CD4-positive, alpha-beta T cell treated with Interleukin-1 beta for 1 hour (primary cell): ENCODE measurements around the gene CBARP.

ENCODE experiments used
- DNase-seq, 2 donors: peaks; one replicate each; pipeline ENCODE4 v3.0.0-alpha.2; 2020 to 2022

Gene CBARP

GRCh38 chr19:1262623-1263123 is 24.9 kb upstream of the CBARP start:
- no peak for DNase-seq

DNA sequence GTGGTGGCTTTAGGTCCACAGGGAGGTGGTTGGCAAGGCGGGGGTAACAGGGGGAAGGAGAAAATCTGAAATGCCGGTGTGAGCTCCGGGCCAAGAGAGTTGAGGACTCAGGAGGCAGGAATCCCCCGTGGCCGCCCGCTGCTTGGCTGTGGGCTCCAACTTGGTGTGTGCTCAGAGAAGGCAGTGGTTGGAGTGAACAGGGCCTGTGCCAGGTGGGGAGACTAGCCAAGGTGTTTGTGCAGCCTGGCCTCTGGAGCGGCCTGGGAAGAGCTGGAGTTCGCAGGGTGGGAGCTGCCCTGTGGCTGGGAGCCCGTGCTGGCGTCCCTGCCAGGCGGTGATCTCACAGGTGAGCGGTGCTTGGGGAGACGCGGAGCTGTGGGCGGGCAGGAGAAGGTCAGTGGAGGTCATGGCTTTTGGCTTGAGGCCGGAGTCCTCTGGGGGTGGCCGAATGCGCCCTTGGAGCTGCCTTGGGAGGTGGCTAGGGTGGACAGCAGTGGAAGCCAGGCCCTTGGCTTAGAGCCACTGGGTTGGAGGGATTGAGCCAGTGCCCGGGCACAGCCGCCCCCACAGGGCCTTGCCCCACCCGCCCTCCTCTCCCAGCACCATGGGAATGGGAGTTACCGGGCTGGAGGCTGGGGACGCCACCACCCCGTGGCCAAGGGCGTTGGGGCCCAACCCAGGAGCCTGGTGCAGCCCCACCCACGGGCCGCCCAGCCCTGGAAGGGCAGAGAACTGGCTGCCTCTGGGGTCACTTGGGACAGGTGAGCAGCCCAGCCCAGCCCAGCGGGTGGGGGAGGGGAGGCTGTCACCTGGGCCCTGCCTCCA is 24.2 kb upstream of the CBARP start:
- peak in 1 of 2 donors; percentile 64 for DNase-seq

GRCh38 chr19:1261538-1261797 is 23.7 kb upstream of the CBARP start:
- DNase-seq = peak; percentile 56 to 62

DNA sequence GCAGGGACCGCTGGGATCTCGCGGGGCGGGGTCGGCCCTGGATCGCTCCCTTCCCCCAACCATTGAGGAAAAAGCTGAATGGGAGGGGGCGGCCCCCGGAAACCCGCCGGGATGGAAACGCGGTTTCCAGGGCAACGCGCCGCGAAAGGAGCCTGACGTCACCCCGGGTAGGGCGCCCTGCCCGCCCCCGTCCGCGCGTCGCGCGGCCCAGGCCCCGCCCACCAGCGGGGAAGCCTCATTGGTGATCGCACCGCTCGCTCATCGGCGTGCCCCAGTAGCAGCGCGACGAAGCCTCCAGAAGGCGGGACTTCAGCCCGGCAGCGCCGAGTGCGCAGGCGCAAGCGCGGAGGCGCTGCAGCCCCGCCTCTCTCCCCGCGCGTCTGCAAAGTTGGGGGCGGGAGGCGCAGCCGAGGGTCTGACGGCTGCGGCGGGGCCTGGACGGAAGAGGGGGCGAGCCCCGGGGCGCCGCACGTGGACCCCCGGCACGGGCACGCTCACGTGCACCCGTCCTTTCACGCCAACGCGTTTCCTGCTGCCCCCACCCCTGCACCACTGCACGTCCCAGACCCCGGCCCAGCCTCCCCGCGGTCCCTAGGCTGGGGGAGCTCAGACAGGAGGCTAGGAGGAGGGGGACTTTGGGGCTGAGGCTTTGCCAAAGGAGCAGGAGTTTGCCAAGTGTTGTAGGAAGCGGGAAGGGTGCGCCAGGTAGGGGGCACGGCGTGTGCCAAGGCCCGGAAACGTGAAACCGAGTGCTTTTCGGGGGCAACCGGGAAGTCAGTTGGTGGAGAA is 23.1 kb upstream of the CBARP start:
- DNase-seq = peak; percentile 98 to 99

DNA sequence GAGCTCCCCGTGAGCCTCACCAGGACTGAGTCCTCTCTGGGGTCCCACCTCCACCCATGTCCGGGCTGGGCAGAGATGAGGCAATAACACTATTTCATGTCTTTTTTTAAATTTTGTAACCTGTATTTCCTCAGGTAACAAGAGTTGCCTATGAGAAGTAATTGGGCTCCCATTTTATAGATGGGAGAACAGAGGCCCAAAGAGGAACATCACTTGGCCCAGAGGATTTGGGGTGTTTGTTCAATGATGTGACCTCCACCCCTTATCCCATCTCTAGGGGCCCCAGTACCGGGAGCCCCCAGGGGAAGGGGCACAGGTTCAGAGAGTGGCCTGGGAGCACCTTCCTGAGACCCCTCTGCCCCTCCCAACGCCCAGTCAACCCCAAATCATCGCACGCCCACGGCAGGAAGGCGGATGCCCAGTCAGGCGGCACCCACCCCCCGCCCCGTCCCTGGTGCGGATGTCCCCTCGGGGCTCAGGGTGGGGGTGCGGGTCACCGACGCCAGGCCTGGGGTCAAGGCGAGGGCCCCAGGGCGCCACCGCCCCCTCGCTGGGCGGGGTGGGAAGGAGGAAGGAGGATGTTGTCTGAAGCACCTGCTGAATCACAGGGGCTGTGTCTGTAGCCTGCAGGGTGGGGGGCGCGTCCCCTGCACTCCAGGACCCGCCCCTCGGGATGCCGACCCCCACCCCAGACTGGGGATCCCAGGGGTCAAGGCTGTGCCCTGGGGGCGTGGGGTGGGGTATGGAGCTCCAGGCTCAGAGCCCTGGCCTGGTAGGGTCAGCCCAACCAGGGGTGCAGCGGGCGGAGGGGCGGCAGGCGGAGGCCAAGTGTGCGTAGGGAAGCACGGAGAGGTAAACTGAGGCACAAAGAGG is 22.3 kb upstream of the CBARP start:
- peak; percentile 74 to 81 for DNase-seq

DNA sequence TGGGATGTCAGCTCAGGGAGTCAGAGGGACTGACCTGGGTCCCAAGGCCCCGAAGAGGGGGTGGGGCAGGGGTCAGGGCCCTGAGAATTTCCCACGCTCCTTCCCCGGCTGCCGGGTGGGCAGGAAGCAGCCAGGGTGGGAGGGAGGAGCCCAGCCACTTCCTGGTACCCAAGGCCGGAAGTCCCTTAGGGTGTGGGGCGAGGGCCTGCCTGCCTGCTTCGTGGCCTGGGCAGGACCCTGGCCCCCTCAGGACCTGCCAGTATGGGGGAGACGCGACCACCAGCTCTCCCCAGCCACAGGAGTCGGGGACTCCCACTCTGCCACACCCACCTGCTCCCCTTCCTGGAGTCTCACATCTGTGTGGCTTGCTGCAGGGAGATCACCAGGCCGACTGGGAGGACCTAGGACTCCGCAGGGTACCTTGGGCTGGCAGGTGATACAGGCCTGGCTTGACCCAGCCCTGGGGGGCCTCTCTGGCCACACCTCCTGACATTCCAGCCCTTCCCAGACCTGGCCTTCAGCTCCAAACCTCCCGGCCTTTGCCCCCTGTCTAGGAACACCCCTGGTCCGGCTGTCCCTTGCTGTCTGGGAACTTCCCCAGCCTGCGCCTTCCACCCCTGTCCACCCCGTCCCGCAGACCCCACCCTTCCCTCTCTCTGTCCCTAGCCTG is 21.5 kb upstream of the CBARP start:
- peak; percentile 83 to 85 for DNase-seq

GRCh38 chr19:1258707-1259205 is 21.0 kb upstream of the CBARP start:
- no peak for DNase-seq

DNA sequence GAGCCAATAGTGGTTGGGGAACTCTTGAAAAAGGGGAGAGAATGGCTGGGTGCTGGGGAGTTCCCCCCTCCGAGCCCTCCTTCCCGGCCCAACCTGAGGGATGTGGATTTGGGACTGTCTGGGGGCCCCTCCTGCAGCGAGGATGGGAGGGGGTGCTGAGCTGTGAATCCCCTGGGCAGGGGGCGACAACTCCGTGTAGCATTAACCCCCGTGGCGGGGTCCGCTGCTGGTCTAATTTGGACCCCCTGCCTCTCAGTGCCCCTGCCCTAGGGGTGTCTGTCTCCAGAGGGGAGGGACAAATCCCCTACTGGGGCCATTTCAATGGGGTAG is 20.3 kb upstream of the CBARP start:
- no peak for DNase-seq

GRCh38 chr19:1257475-1258162 is 19.8 kb upstream of the CBARP start:
- DNase-seq = no peak

- no peak for DNase-seq
Measured at GRCh38 chr19:1256646-1257474, 19.1 kb upstream of the CBARP start.

DNA sequence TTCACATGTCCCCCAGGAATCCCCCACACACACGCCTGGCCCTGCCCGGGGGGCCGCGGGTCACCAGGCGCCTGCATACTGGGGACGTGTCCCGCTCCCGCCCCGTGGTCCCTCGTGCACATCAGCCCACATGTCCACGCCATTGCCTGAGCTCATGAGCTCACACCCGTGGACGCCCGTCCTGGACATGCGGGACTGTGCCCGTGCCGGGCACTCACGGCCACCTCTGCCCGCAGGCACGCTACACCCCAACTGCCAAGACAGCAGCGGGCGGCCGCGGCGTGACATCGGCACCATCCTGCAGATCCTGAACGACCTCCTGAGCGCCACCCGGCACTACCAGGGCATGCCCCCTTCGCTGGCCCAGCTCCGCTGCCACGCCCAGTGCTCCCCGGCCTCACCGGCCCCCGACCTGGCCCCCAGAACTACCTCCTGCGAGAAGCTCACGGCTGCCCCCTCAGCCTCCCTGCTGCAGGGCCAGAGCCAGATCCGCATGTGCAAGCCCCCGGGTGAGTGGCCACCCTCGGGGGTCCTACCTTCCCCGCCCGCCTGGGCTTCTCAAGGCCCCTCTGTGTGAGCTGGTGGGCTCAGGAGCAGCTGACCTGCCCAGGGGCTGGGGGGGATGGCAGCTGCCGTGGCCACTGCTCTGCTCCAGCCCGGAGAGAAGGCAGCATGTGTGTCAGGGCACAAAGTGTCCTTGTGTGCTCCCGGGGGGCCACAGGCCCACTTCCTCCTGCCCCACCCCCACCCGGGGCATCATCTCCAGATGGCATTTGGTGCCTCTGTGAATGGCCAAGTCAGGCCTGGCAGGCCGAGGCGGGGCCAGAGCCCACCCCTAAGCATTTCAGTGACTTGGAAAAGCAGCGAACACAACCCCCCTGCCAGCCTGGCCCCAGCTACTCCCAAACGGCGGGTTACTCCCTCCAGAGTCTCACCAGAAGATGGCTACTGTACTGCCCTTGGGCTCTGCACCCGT is 17.7 kb upstream of the CBARP start:
- DNase-seq = no peak

GRCh38 chr19:1254530-1255185 is 16.9 kb upstream of the CBARP start:
- no peak for DNase-seq

GRCh38 chr19:1254081-1254527 is 16.3 kb upstream of the CBARP start:
- no peak for DNase-seq

- DNase-seq = no peak
Measured at GRCh38 chr19:1253514-1254080, 15.8 kb upstream of the CBARP start.

- peak; percentile 83 to 88 for DNase-seq
Measured at GRCh38 chr19:1252821-1253513, 15.2 kb upstream of the CBARP start.

DNA sequence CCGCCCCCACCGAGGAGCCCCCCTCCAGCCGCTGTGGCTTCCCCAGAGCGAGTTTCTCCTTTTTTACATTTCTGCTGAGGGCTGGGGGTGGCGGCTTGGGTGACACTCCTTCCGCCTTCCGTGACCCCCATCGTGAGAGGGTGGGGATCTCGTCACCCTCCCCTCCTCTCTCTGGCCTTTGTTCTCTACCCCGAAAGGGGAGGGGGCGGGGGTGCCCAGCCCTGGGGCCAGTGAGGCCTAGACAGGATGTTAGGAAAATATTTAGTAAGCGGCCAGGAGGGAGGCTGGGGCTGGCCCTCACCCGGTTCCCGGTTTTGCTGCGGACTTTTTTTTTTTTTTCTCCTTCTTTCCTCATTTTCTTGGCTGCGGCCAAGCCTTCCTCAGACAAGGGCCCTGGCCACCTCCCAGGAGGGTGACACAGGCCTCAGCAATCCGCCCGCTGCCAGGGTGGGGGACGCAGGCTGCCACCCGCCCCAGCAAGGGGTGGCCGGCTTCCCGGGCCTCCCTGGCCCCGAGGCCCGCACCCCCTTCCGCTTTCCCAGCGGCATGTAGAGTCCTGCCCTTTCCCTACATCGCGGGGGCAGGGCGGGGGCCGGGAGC is 14.5 kb upstream of the CBARP start:
- peak; percentile 81 to 87 for DNase-seq
